Smooth muscle cell (in vitro differentiated cells): Measurements from ENCODE around the gene B3GALT4. TPM values are rescaled to one million over a fixed set of nuclear protein-coding genes. Genes with fewer than 3 reads are reported as not detected.

ENCODE experiments used
- DNase-seq: peaks from one replicate; lab custom pipeline; 2025; ENCODE audit not compliant: unreplicated experiment; lab: John Stamatoyannopoulos, UW
- H2AFZ ChIP-seq: fragments of 200-600 bp; sonication (generic); 2 replicates; pipeline ENCODE4 v1.6.0; 2016; ENCODE audit warnings: antibody characterized with exemption, low read depth, mild to moderate bottlenecking
- H3F3A ChIP-seq: fragments of 200-600 bp; sonication (generic); 2 replicates; pipeline ENCODE4 v1.6.0; 2017; ENCODE audit warnings: antibody characterized with exemption, low read depth
- H3K27ac ChIP-seq: fragments of 200-600 bp; sonication (generic); 2 replicates; pipeline ENCODE4 v1.5.1; 2016; ENCODE audit warnings: low read depth, mild to moderate bottlenecking
- H3K27me3 ChIP-seq: fragments of 200-600 bp; sonication (generic); 2 replicates; pipeline ENCODE4 v1.6.1; 2016; ENCODE audit warnings: low read depth, mild to moderate bottlenecking
- H3K36me3 ChIP-seq: fragments of 200-600 bp; sonication (generic); 2 replicates; pipeline ENCODE4 v1.5.1; 2016; ENCODE audit warnings: low read depth
- H3K4me1 ChIP-seq: fragments of 200-600 bp; sonication (generic); 2 replicates; pipeline ENCODE4 v1.5.1; 2016; ENCODE audit warnings: low read depth
- H3K4me2 ChIP-seq: fragments of 200-600 bp; sonication (generic); 2 replicates; pipeline ENCODE4 v1.6.0; 2016; ENCODE audit warnings: mild to moderate bottlenecking
- H3K4me3 ChIP-seq: fragments of 200-600 bp; sonication (generic); 2 replicates; pipeline ENCODE4 v1.5.1; 2016; ENCODE audit warnings: mild to moderate bottlenecking
- H3K79me2 ChIP-seq: fragments of 200-600 bp; sonication (generic); 2 replicates; pipeline ENCODE4 v1.6.0; 2016; ENCODE audit warnings: low read depth, mild to moderate bottlenecking
- H3K9ac ChIP-seq: fragments of 200-600 bp; sonication (generic); 2 replicates; pipeline ENCODE4 v1.6.0; 2016; ENCODE audit warnings: low read depth
- H3K9me3 ChIP-seq: fragments of 200-600 bp; sonication (generic); replicated peaks from 2 replicates; pipeline ENCODE4 v1.5.1; 2016; ENCODE audit warnings: low read depth
- H4K20me1 ChIP-seq: fragments of 200-600 bp; sonication (generic); 2 replicates; pipeline ENCODE4 v1.6.0; 2016; ENCODE audit warnings: low read depth
- WGBS: methylation state at CpG from one replicate; pipeline ENCODE4 v1.1.7; 2016; ENCODE audit warnings: low lambda C conversion rate; 5-methylcytosine and 5-hydroxymethylcytosine counted together
- polyA plus RNA-seq: library from polyadenylated mRNA; unstranded; fragments of >200 nt; fragmentation: Nextera tagmentation; extraction: Ambion mirVana; gene quantifications from 2 replicates; pipeline ENCODE4 v1.2.1, GENCODE V29; 2016
- total RNA-seq: library from RNA; depleted of rRNA; stranded (reverse); fragments of >200 nt; gene quantifications from 2 replicates; pipeline ENCODE4 v1.2.3, GENCODE V29; 2014
- TF ChIP-seq, protein P1 (sequence below): fragments of 200-600 bp; sonication (generic); IDR thresholded peaks from 2 replicates; pipeline ENCODE4 v1.5.1; 2017; ENCODE audit warnings: borderline replicate concordance, mild to moderate bottlenecking, antibody characterized with exemption; ENCODE audit not compliant: insufficient read depth, poor library complexity, severe bottlenecking

The B3GALT4 gene
- total and polyA plus RNA-seq, 2 experiments from 2014 or later, result 2.9 to 6.1 TPM

GRCh38 chr6:33237741-33238140 lies 39.2 kb upstream of the B3GALT4 start:
- Histone ChIP-seq H4K20me1 (no peaks in the 10 kb centered on the region), H3K9me3 (no peaks in the 10 kb centered on the region), H3K36me3 (no peaks in the 10 kb centered on the region), H3K4me2 (no peak overlapping the region), H3F3A (no peaks in the 10 kb centered on the region), H3K9ac (no peak overlapping the region), H3K27me3 (peaks cover 9% of the 10 kb centered on the region), H2AFZ (no peak overlapping the region), H3K4me1 (no peaks in the 10 kb centered on the region), H3K4me3 (no peak overlapping the region), H3K27ac (no peak overlapping the region), H3K79me2 (no peaks in the 10 kb centered on the region)
- DNase-seq, result no peak
- WGBS, result 79% methylated on average over 2 of the region's 2 CpGs
- TF ChIP-seq, protein P1, sequence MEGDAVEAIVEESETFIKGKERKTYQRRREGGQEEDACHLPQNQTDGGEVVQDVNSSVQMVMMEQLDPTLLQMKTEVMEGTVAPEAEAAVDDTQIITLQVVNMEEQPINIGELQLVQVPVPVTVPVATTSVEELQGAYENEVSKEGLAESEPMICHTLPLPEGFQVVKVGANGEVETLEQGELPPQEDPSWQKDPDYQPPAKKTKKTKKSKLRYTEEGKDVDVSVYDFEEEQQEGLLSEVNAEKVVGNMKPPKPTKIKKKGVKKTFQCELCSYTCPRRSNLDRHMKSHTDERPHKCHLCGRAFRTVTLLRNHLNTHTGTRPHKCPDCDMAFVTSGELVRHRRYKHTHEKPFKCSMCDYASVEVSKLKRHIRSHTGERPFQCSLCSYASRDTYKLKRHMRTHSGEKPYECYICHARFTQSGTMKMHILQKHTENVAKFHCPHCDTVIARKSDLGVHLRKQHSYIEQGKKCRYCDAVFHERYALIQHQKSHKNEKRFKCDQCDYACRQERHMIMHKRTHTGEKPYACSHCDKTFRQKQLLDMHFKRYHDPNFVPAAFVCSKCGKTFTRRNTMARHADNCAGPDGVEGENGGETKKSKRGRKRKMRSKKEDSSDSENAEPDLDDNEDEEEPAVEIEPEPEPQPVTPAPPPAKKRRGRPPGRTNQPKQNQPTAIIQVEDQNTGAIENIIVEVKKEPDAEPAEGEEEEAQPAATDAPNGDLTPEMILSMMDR, result no peak

DNA sequence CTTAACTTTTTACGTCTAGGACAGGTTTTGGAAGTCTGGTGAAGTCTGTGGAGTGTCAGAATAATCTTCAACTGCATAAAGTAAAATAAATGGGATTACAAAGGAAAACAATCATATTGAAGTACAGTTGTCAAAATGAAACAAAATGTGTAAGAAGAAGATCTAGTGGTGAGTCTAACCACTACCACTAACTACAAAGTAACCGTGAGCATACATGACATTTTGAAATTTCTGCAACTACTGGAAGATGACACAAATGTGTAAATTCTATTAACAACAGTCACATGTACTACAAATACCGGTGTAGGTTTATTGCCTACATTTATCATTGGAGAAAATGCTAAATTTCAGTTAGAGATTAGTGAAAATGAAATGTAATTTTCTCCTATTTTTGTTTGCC lies 35.0 kb upstream of the B3GALT4 start:
- Histone ChIP-seq H3K4me1 (no peaks in the 10 kb centered on the region), H3K36me3 (no peaks in the 10 kb centered on the region), H3K79me2 (no peaks in the 10 kb centered on the region), H3K4me3 (no peak overlapping the region), H4K20me1 (no peaks in the 10 kb centered on the region), H2AFZ (no peak overlapping the region), H3K27me3 (peaks cover 16% of the 10 kb centered on the region), H3K9me3 (no peaks in the 10 kb centered on the region), H3K4me2 (no peak overlapping the region), H3K27ac (no peak overlapping the region), H3K9ac (no peak overlapping the region), H3F3A (no peaks in the 10 kb centered on the region)
- 66% methylated on average over 3 of the region's 3 CpGs for WGBS
- DNase-seq, result no peak
- TF ChIP-seq, protein P1, result no peak

- peaks cover 16% of the 10 kb centered on the region for H3K27me3 ChIP-seq
- no peak overlapping the region for H3K9ac ChIP-seq
- WGBS, result 65% methylated on average over 1 of the region's 1 CpG
- no peaks in the 10 kb centered on the region for H3F3A ChIP-seq
- no peak overlapping the region for H3K27ac ChIP-seq
- H2AFZ ChIP-seq, result no peak overlapping the region
- no peaks in the 10 kb centered on the region for H3K36me3 ChIP-seq
- H3K9me3 ChIP-seq, result no peaks in the 10 kb centered on the region
- H3K4me1 ChIP-seq, result peaks cover 2% of the 10 kb centered on the region
- H4K20me1 ChIP-seq, result no peaks in the 10 kb centered on the region
- TF ChIP-seq, protein P1, result no peak
- no peak for DNase-seq
- no peak overlapping the region for H3K4me2 ChIP-seq
- H3K79me2 ChIP-seq, result no peaks in the 10 kb centered on the region
- no peak overlapping the region for H3K4me3 ChIP-seq
Observed at GRCh38 chr6:33243476-33243875, 33.4 kb upstream of the B3GALT4 start.

GRCh38 chr6:33247977-33248642 lies 28.8 kb upstream of the B3GALT4 start:
- Histone ChIP-seq H3K4me3 (peak overlapping the region; percentile 53), H4K20me1 (no peaks in the 10 kb centered on the region), H2AFZ (peak overlapping the region; percentile 75), H3K4me1 (peaks cover 15% of the 10 kb centered on the region), H3K36me3 (no peaks in the 10 kb centered on the region), H3K9me3 (no peaks in the 10 kb centered on the region), H3K27ac (peak overlapping the region; percentile 57), H3K9ac (peak overlapping the region; percentile 56), H3K79me2 (no peaks in the 10 kb centered on the region), H3F3A (no peaks in the 10 kb centered on the region), H3K4me2 (peak overlapping the region; percentile 90), H3K27me3 (peaks cover 5% of the 10 kb centered on the region)
- peak; percentile 78 for DNase-seq
- TF ChIP-seq, protein P1, result peak; percentile 91
- 7% methylated on average over 24 of the region's 28 CpGs for WGBS
